ENCODE results near the gene SRPK2.

GRCh38 chr7:105423987-105424386 is 35.3 kb upstream of the SRPK2 start:
- TF ChIP-seq POLR2AphosphoS5 (IDR thresholded peaks at IDR 0.05) = no peak
- no peak for TF ChIP-seq CTCF (IDR thresholded peaks at IDR 0.05)

All from prostate gland (tissue), 2 donors.